ENCODE measurements around the gene OR6K2. TPM values are rescaled to one million over a fixed set of nuclear protein-coding genes. Genes with fewer than 3 reads are reported as not detected.

The OR6K2 gene
- total and polyA plus RNA-seq, 10 donors, result not detected

- Histone ChIP-seq H3K4me1 (peaks cover 0 to 29% (median 11%) of the 10 kb centered on the region in 6 donors), H3K36me3 (no peaks in the 10 kb centered on the region), H3K9me3 (no peaks in the 10 kb centered on the region), H3K27ac (no peak overlapping the region), H3K27me3 (replicated peaks in 1 of 7) (no peaks in the 10 kb centered on the region), H3K4me3 (no peak overlapping the region)
- DNase-seq, result no peak
- 17 to 31% (median 20%) methylated on average over 6 of the region's 6 CpGs for WGBS, 5 donors
- intact Hi-C loops (cut with DNase I; ENCODE audit: low total_unique reads), result no loop called here
- TF ChIP-seq POLR2A (IDR thresholded peaks at IDR 0.05), result no peak
- TF ChIP-seq POLR2AphosphoS5 (IDR thresholded peaks at IDR 0.05), result no peak
- TF ChIP-seq CTCF (IDR thresholded peaks at IDR 0.05 in 8 of 11, conservative IDR thresholded peaks at IDR 0.05 in 3 of 11), result no peak
Measured at GRCh38 chr1:158654571-158654970, 45.9 kb downstream of the OR6K2 start.

GRCh38 chr1:158654086-158654485, 46.4 kb downstream of the OR6K2 start:
- no peaks in the 10 kb centered on the region for H3K36me3 ChIP-seq
- H3K4me3 ChIP-seq, result no peak overlapping the region
- DNase-seq, result no peak
- H3K27me3 ChIP-seq (replicated peaks in 1 of 7), result no peaks in the 10 kb centered on the region
- TF ChIP-seq POLR2A (IDR thresholded peaks at IDR 0.05) (no peak), POLR2AphosphoS5 (IDR thresholded peaks at IDR 0.05) (no peak), CTCF (IDR thresholded peaks at IDR 0.05 in 8 of 11, conservative IDR thresholded peaks at IDR 0.05 in 3 of 11) (no peak)
- H3K9me3 ChIP-seq, result no peaks in the 10 kb centered on the region
- no peak overlapping the region for H3K27ac ChIP-seq
- H3K4me1 ChIP-seq, result peaks cover 0 to 29% (median 11%) of the 10 kb centered on the region in 6 donors
- intact Hi-C loops (cut with DNase I; ENCODE audit: low total_unique reads), result no loop called here

DNA sequence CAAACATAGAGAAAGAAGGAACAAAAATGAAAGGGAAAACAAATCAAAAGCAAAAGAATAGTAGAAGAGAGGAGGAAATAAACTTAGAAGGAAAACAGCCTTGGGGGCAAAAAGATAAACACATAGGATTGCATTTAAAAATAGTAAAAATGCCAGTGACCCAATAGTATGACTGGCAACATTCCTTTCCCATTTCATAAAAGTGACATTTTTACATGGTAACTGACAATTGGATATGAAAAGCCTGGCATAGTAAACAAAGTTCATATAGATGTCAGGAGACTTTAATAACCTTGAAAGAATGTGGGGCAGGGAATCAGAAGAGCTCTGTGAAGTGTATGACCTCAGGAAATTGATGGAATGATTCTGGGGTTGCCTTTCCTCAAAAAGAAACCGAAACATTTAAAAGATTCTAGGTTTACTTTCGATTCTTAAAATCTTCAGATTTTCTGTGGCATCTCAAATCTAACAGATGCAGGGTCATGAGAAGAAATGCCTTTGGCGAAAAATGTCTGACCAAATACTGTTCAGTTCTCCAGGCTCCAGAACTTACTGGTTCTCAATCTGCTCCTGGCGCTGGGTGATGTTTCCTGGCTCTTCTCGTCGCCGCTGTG, 47.6 kb downstream of the OR6K2 start:
- no peak overlapping the region for H3K27ac ChIP-seq
- no peak overlapping the region for H3K4me3 ChIP-seq
- H3K9me3 ChIP-seq, result no peaks in the 10 kb centered on the region
- intact Hi-C loops (cut with DNase I; ENCODE audit: low total_unique reads), result no loop called here
- DNase-seq, result no peak
- no peaks in the 10 kb centered on the region for H3K36me3 ChIP-seq
- peaks cover 0 to 29% (median 11%) of the 10 kb centered on the region in 6 donors for H3K4me1 ChIP-seq
- 81 to 92% (median 88%) methylated on average over 7 of the region's 7 CpGs for WGBS, 5 donors
- TF ChIP-seq POLR2AphosphoS5 (IDR thresholded peaks at IDR 0.05) (no peak), POLR2A (IDR thresholded peaks at IDR 0.05) (no peak), CTCF (IDR thresholded peaks at IDR 0.05 in 8 of 11, conservative IDR thresholded peaks at IDR 0.05 in 3 of 11) (no peak)
- H3K27me3 ChIP-seq (replicated peaks in 1 of 7), result no peaks in the 10 kb centered on the region

Other genes with a start within 250 kb of the OR6K2 start
- gene OR10K1, start 238.8 kb downstream of the OR6K2 start, total RNA-seq, result not detected
- gene OR10K1, start 238.8 kb downstream of the OR6K2 start, polyA plus RNA-seq, result under 1 TPM in 1 of 3 donors, not detected in 2; 0.07 TPM
- not detected for gene OR10R2, start 228.4 kb downstream of the OR6K2 start, total RNA-seq
- not detected for gene OR10R2, start 228.4 kb downstream of the OR6K2 start, polyA plus RNA-seq
- not detected for gene OR6Y1, start 146.2 kb downstream of the OR6K2 start, total RNA-seq
- gene OR6Y1, start 146.2 kb downstream of the OR6K2 start, polyA plus RNA-seq, result not detected
- gene OR6P1, start 130.1 kb downstream of the OR6K2 start, total RNA-seq, result not detected
- gene OR6P1, start 130.1 kb downstream of the OR6K2 start, polyA plus RNA-seq, result not detected
- gene OR10X1, start 120.8 kb downstream of the OR6K2 start, total RNA-seq, result not detected
- gene OR10X1, start 120.8 kb downstream of the OR6K2 start, polyA plus RNA-seq, result not detected
- gene OR10Z1, start 95.4 kb downstream of the OR6K2 start, total RNA-seq, result not detected
- not detected for gene OR10Z1, start 95.4 kb downstream of the OR6K2 start, polyA plus RNA-seq
- gene SPTA1, start 13.9 kb downstream of the OR6K2 start, total RNA-seq, result 10 to 100 TPM in 1 of 7 donors, 1 to 10 TPM in 5, under 1 TPM in 1; 0.97 to 32.6 (median 5.1) TPM
- under 1 TPM; 0.05 to 0.45 (median 0.07) TPM for gene SPTA1, start 13.9 kb downstream of the OR6K2 start, polyA plus RNA-seq
- under 1 TPM in 1 of 7 donors, not detected in 6; 0.67 TPM for gene OR6K3, start 20.1 kb upstream of the OR6K2 start, total RNA-seq
- not detected for gene OR6K3, start 20.1 kb upstream of the OR6K2 start, polyA plus RNA-seq
- gene OR6K6, start 54.1 kb upstream of the OR6K2 start, total RNA-seq, result not detected
- not detected for gene OR6K6, start 54.1 kb upstream of the OR6K2 start, polyA plus RNA-seq
- under 1 TPM in 2 of 7 donors, not detected in 5; 0.77 to 0.84 TPM for gene OR6N1, start 71.5 kb upstream of the OR6K2 start, total RNA-seq
- under 1 TPM in 1 of 3 donors, not detected in 2; 0.10 TPM for gene OR6N1, start 71.5 kb upstream of the OR6K2 start, polyA plus RNA-seq
- under 1 TPM in 1 of 7 donors, not detected in 6; 0.47 TPM for gene OR6N2, start 80.6 kb upstream of the OR6K2 start, total RNA-seq
- gene OR6N2, start 80.6 kb upstream of the OR6K2 start, polyA plus RNA-seq, result not detected
- 100 to 1,000 TPM in 5 of 7 donors, 10 to 100 TPM in 2; 49.1 to 218 (median 130) TPM for gene MNDA, start 130.7 kb upstream of the OR6K2 start, total RNA-seq
- gene MNDA, start 130.7 kb upstream of the OR6K2 start, polyA plus RNA-seq, result 10 to 100 TPM in 2 of 3 donors, 1 to 10 TPM in 1; 9.3 to 40.2 (median 23.3) TPM
- gene PYHIN1, start 230.9 kb upstream of the OR6K2 start, total RNA-seq, result 10 to 100 TPM; 17.3 to 48.2 (median 25.9) TPM
- gene PYHIN1, start 230.9 kb upstream of the OR6K2 start, polyA plus RNA-seq, result 1 to 10 TPM; 3.5 to 4.0 (median 3.9) TPM

All from spleen (tissue), 11 donors.